ENCODE results near the gene FBXO28.

FBXO28 gene

DNA sequence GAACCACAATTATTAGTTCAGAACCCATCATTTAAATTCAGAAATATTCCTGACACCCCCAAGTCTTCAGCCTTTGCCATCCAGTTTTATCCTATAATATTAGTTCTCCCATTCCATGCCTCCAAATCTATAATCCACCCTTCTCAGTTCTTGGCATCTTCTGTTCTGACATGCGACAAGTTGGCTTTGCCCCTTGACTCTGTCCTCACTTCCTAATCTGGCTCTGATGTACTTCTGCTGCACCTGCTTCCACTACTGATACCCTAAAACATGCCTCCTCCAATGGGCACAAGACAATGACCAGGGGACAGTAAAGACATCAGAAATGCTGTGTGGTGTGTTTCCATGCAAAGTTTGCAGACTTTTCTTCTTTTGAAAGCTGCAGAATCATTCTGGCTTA is 17.1 kb upstream of the FBXO28 start:
- DNase-seq = no peak

DNA sequence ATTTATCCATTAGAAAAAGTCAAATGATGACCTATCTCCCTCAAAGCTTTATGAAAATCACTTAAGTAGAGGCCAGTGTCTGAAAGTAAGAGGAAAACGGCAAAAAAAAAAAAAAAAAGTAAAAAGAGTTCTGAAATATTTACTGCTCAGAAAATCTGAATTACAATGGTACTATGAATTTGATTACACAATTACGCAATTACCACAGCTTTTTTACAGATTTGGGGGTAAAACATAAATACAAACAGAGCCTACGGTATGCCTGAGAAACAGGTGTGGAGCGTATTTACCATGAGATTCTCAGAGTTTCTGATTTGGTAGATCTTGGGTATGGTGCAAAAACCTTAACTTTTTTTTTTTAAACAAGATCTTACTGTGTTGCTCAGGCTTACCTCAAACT is 15.9 kb upstream of the FBXO28 start:
- DNase-seq = no peak

DNA sequence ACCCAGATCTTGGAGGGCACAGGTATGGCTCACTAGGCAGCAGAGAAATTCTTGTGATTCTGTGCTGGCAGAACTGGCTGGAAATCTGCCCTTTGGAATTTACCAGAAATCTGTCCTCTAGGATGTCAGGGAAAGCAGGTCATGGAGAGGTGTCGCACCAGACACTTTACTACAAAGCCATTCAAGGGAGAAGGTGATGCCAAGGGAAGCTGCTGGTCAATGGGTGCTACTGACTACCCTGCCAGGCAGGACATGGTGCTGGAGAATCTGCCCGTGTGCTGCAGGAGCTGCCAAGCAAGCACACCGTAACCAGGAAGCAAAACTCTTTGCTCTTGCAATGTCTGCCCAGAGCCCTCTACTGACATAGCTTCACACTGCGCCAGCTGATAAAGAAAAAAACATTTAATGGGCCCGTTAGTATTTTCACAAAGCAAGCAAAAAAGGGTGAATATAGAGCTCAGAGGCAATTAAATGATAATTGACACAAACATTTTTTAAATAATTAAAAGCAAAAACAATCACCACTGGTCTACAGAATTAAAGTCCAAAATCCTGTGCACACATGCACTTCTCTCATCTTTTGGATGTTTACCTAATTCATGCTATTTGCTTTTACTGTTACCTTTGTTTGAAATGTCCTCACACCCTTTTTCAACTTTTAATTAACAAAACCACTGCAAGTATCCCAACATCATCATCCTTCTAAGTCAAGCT is 7.2 kb upstream of the FBXO28 start:
- DNase-seq = no peak

DNA sequence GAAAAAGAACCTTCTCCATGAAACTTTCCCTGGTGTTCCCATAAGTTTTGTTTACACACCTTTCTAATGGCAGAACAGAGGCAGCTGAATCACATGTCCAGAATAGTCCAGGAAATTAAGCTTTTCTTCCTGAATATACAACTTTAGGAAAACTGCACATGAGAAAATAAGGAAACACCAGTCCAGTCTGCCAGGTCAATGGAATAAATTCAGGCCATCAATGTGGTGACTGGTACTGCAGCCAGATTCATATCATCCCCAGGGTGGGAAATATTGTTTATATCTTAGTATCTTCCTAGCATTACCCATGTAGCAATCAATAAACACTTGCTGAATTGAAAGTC is 6.7 kb upstream of the FBXO28 start:
- DNase-seq = no peak

DNA sequence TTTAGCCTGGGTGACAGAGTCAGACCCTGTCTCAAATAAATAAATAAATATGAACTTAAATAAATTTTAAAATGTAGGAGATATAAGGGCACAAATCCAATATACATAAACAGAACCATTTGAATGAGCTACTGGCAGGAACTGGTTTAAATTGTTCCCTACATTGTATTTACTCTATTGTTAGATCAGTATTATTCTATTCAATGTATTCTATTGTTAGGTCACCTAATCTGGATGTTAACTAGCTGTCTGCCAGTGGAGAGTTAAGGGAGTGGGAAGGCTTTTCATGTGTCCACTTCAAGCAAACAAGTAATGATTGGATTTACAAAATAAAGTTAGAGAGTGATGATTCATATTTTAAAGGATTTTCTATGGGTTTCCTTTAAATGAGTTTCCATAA is 4.9 kb upstream of the FBXO28 start:
- DNase-seq = no peak

DNA sequence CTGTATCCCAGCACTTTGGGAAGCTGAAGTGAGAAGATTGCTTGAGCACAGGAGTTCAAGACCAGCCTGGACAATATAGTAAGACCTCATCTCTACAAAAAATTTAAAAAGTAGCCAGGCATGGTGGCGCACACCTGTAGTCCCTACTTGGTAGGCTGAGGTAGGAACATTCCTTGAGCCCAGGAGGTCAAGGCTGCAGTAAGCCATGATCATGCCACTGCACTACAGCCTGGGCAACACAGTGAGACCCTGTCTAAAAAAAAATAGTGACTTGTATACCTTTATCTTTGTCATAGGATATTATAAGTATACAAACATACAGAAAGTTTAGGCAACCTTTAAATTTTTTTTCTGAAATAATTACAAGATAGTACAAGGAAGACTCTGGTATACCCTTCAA is 3.9 kb upstream of the FBXO28 start:
- no peak for DNase-seq

DNA sequence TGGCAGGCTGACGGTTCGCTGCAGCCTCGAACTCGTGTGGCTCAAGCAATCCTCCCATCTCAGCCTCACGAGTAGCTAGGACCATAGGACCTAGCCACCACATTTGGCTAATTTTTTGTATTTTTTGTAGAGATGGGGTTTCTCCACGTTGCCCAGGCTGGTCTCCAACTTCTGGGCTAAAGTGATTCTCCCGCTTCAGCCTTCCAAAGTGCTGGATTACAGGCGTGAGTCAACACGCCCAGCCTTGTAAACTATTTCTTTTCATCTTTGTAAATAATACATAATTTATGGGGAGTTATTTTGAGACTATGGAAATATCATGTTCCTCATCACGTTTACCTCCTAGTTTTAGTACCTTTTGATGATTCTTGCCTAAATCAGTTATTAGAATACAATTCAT is 906 bp upstream of the FBXO28 start:
- no peak for DNase-seq

DNA sequence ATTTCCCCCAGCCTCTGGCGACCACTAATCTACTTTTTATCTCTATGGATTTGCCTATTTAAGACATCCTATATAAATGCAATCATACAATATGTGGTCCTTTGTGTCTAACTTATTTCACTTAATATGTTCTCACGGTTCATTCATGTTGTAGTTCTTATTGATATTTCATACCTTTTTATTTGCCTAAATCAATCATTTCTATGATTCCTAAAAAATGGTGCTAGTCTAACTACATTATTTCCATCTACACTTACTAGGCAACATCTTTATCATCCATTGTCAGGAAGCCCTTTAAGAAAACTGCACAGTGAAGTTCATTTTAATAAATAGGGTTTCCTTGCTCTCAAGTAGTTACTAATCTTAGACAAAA is 380 bp upstream of the FBXO28 start:
- no peak for DNase-seq

DNA sequence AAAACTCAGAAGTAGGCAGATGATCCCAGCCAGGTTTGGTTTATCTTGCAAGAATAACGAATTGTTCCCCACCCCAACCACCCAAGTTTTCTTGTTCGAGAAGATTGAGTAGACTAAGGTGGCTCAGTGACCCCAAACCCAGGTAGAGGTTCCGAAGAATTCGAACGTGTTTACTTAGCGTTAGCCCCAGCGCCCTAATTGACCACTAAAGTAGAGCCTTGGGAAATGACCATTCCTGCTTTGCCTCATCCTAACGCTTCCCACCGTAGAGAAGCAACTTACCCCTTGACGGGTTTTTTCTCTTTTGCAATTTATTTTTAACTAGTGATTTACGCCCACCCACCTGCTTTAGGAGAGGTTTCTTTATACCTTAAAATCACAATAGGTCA is 870 bp downstream of the FBXO28 start:
- no peak for DNase-seq

DNA sequence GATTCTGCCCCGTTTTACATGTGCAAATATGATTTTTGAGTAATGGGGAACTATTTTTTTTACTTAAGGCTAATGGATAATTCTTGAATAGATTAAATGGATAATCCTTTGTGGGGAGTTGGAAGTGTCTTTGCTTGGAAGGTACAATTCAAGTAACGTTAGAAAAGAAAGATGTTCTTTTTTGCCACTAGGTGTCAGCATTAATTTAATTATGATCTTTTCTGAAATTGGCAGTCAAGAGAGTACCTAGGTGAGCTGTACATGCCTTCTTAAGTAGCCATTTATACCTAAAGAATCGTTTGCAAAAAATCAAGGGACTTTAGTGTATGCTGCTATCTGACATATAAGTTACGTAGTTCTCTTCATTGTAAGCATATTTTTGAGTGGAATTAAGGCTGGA is 2.2 kb downstream of the FBXO28 start:
- DNase-seq = no peak

DNA sequence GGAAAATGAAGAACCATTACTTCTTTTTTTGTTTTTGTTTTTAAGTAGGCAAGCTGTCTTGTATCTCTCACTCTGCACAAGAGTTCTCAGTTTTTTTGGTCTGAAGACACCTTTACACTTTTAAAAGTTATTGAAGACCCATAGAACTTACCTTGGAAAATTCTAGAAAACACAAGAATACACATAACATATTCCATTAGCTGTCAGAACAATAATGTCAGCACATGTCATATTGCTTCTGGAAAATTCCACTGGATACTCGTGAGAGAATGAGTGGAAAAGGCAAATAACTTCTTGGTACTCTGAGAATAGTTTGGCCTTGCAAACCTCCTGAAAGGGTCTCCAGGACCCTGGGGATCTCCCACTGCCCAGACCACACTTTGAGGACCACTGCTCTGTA is 4.8 kb downstream of the FBXO28 start:
- DNase-seq = no peak

DNA sequence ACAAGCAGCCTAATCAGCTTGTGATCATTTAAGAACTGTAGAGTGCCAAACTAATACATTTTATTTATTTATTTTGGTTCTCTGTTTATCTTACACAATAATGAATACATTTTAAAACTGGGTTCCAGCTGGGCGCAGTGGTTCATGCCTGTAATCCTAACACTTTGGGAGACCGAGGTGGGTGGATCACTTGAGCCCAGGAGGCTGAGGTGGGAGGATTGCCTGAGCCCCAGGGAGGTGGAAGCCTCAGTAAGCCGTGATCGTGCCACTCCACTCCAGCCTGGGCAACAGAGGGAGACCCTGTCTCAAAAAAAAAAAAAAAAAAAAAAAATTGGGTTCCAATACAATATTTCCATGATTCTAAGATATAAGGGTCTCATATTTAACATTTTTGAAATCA is 9.2 kb downstream of the FBXO28 start:
- no peak for DNase-seq

DNA sequence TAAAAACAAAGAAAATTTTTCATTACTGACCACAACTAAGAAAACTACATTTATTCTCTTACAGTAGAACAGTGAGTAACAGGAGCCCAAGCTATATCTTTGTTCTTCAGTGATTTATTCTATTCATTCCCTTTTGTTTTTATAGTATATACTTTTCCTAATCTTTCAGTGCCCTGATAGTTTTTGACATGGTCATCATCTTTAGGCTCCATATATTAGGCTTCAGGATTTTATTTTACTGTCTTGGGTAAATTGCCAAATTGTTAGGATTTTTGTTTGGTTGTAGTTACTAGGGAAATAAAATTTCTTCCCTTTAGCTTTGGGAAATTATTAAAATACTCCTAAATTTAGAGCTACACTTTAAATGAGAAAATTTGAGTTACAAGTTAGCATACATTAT is 10.3 kb downstream of the FBXO28 start:
- no peak for DNase-seq

DNA sequence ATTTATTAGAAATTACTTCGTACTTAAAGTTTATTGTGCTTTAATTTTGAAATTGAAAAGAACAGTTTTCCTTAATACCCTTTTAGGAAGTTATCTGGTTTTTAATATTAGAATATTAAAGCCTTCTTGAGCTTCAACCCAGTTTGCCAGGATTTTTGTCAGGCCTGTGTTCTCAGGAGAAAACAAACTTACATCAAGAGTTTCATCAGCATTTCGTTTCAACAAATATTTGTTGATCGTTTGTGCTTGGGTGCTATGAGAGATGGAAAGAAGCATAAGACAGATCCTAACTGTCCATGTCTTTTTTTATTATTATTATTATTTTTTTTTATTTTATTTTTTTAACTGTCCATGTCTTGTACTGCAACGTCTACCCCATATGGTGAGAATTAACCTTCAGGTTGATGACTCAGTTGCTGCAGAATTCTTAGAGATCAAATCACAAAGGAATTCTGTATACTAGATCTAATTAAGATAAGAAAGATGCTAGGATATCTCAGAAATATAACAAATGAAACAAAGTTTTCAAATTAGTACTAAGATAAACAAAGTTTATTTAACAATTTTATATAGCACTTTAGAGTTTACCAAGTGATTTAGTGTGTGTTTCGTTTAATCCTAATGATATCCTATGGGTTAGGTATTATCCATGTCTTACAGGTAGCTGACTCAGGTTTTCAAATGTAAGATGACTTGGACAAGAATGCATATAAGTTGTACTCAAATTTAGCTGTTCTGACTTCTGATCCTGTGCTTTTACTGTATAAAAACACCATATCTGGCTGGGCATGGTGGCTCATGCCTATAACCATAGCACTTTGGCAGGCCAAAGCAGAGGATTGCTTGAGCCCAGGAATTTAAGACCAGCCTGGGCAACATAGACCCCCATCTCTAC is 14.3 kb downstream of the FBXO28 start:
- no peak for DNase-seq

DNA sequence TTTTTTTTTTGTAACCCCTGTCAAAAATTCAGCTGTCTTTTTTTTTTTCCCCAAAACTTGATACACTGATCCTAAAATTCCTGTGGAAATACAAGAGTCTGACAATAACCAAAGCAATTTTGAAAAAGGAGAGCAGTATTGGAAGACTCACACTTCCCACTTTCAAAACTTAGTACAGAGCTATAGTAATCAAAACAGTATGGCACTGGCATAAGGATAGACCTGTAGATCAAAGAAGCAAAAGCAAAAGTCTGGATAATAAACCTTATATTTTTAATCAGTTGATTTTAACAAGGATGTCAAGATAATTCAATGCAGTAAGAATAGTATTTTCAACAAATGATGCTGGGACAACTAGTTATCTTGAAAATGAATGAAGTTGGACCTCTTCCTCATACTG is 17.3 kb downstream of the FBXO28 start:
- DNase-seq = no peak

DNA sequence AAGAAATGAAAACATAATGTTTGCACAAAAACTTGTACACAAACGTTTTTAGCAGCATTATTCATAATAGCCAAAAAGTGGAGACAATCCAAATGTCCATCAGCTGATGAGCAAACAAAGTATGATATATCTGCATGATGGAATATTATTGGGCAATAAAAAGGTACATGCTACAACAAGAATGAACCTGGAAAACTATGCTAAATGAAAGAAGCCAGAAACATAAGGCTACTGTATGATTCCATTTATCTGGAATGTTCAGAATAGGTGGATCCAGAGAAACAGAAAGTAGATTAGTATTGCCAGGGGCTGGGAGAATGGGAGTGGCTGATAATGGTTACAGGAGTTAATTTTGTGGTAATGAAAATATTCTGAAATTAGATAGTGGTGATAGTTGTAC is 19.0 kb downstream of the FBXO28 start:
- no peak for DNase-seq

DNA sequence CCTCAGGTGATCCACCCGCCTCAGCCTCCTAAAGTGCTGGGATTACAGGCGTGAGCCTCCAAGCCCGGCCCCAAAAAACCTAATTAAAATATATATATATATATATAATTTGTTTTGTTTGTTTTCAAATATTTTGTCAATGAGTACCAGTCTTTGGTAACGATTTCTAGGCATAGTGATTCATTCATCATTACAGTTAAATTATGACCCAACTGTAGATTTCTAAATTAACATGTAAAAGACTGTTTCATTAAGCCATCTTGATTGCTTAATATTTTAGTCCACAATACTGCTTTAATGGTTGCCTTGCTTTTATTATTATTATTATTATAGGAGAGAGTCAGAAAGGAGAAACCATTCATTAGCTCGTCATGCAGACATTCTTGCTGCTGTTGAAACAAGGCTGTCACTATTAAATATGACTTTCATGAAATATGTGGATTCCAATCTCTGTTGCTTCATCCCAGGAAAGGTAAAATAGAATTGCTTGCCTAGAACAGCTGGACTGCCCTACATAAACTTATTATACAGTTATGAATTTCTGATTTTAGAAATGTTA is 19.9 kb downstream of the FBXO28 start:
- no peak for DNase-seq

DNA sequence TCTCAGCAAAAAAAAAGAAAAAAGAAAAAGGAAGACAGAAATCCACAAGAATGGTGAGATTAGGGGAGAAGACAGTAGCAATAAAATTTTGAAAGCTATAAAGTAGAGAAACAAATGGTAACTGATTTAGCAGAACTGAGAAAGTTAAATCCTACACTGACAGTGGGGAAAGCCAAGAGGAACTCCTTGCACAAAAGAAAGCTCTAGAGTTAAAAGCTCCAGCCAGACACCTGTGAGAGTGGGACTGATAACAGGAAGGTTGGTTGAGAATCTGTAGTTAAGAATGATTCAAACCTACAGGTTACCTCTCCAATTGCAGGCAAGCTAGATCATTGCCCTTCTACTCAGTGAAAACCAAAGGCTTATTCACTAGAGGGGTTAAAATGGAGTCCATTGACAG is 23.6 kb downstream of the FBXO28 start:
- no peak for DNase-seq

DNA sequence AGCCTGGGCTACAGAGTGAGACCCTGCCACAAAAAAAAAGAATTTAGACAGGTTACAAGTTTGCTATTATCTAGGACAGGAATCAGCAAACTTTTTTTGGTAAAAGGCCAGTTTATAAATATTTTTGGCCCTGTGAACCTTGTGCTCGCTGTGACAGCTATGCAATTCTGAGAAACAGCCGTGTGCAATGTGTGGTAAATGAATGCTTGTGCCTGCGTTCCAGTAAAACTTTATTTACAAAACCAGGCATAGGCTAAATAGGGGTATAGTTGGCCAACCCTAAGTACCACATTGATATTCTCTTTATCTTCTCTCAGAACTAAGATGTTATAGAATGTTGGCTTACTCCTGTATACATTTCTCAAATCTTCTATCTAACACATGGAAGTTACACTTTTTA is 24.3 kb downstream of the FBXO28 start:
- DNase-seq = no peak

DNA sequence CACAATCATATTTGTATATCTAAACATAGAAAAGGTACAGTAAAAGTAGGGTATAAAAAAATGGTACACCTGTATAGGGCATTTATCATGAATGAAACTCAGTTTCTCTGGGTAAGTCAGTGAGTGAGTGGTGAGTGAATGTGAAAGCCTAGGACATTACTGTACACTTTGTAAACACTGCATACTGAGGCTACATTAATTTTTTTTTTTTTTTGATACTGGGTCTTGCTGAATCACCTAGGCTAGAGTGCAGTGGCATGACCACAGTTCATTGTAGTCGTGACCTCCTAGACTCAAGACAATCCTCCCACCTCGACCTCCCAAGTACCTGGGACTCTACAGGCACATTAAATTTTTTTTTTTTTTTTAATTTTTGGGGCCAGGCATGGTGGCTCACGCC is 27.8 kb downstream of the FBXO28 start:
- DNase-seq = no peak

DNA sequence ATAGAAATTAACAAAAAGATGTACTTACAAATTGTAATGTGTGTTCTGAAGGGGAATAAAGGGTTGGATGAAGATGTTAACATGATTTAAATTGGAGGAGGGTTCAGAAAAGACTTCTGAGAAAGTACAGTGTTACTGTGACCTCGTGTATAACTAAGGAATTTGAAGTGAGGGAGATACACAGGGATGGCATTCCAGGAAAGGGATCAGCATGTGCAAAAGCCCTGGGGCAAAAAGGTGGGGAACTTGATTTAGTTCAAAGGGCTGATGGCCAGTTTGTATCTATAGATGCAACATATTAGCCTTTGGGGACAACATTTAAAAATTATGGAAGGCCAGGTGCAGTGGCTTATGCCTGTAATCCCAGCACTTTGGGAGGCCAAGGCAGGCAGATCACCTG is 35.8 kb downstream of the FBXO28 start:
- no peak for DNase-seq

DNA sequence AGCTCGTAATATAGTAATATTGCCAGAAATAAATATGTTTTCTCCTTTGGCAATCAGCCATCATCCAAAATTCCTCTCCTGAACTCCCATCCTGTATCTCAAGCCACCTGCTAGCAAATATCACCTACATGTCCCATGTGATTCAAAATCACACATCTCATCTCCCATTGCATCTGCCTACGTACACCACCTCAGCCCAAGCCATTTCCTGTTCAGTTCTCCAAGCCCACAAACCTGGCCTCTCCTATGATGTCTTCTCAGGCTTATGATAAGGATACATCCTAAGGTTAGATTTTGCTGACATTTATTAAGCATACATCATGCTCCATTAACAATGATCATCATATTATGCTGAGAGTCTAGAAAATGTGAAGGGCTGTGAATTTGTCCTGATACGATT is 37.2 kb downstream of the FBXO28 start:
- no peak for DNase-seq

DNA sequence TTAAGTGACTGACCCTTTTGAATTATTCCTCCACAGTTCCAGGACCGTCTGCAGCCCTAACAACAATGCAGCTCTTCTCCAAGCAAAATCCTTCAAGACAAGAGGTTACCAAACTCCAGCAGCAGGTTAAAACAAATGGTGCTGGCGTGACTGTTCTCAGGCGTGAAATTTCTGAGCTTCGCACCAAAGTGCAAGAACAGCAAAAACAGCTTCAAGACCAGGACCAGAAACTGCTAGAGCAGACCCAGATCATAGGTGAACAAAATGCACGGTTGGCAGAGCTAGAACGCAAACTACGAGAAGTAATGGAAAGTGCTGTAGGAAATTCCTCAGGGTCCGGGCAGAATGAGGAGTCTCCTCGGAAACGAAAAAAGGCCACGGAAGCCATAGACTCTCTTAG is 43.4 kb downstream of the FBXO28 start:
- no peak for DNase-seq

DNA sequence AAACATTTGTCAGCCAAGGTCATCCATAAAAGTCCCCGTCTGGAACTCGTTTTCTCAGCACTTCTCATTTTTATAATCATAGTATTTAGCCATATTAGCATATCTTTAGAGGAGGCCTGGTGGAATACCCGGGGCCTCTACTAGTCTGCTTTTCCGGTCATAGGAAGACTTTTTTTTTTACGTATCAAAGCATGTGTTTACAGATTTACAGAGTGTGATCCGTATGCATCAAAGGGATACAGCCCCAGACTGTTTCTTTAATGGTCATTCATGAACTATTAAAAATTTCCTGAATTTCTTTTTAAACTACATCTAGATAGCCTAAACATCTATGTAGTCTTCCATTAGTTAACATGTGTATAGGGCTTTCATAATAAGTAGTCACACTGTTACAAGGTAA is 45.6 kb downstream of the FBXO28 start:
- DNase-seq = no peak

Data from stimulated activated CD4-positive, alpha-beta T cell treated with anti-CD3 and anti-CD28 coated beads, Interleukin-4, amount 100 ng/mL, for 1 hour (primary cell).